TTC549 (cell line): ENCODE data around the gene HDHD5.

Experiments
- FAIRE-seq: peaks from 2 replicates; lab custom pipeline; 2012; peaks lifted over from hg19 to GRCh38; lab: Jason Lieb, UNC

HDHD5 gene

GRCh38 chr22:17105143-17106129, 53.6 kb downstream of the HDHD5 start:
- no peak for FAIRE-seq

- FAIRE-seq = no peak
These were observed 54.6 kb downstream of the HDHD5 start for GRCh38 chr22:17104336-17104935.

GRCh38 chr22:17103351-17103750, 55.7 kb downstream of the HDHD5 start:
- no peak for FAIRE-seq

GRCh38 chr22:17102297-17102667, 56.8 kb downstream of the HDHD5 start:
- no peak for FAIRE-seq

GRCh38 chr22:17101475-17102296, 57.4 kb downstream of the HDHD5 start:
- FAIRE-seq = no peak

GRCh38 chr22:17100621-17101020, 58.5 kb downstream of the HDHD5 start:
- no peak for FAIRE-seq

GRCh38 chr22:17098379-17098819, 60.7 kb downstream of the HDHD5 start:
- no peak for FAIRE-seq

- FAIRE-seq = no peak
These were observed 61.4 kb downstream of the HDHD5 start for GRCh38 chr22:17097701-17098100.

- no peak for FAIRE-seq
These were observed 62.0 kb downstream of the HDHD5 start for GRCh38 chr22:17097062-17097461.

- FAIRE-seq = no peak
These were observed 63.0 kb downstream of the HDHD5 start for GRCh38 chr22:17096071-17096470.

- FAIRE-seq = no peak
These were observed 63.5 kb downstream of the HDHD5 start for GRCh38 chr22:17095538-17095937.

- FAIRE-seq = no peak
These were observed 66.0 kb downstream of the HDHD5 start for GRCh38 chr22:17093081-17093480.

GRCh38 chr22:17091851-17092250, 67.2 kb downstream of the HDHD5 start:
- FAIRE-seq = no peak

- FAIRE-seq = no peak
These were observed 68.5 kb downstream of the HDHD5 start for GRCh38 chr22:17090550-17090949.
